Calu3 (cell line): Measurements from ENCODE around the gene HYDIN. TPM values are rescaled to one million over a fixed set of nuclear protein-coding genes. Genes with fewer than 3 reads are reported as not detected.

Source experiments
- BruUV-seq: library from RNA; stranded (reverse); fragments of 400-500 nt; replicated peaks from 2 replicates; lab custom pipeline; 2021; lab: Mats Ljungman, UMichigan
- CTCF ChIA-PET: fragments of 300-600 bp; sonication (Branson Sonifier 250); formaldehyde crosslinking; loops from one replicate; lab custom pipeline; 2022; ENCODE audit warnings: antibody characterized with exemption; lab: Charles Lee
- DNase-seq: peaks from one replicate; pipeline ENCODE4 v3.0.0; 2022
- H3K27ac Mint-ChIP-seq: one replicate; pipeline ENCODE4 v1.8.0; 2022; ENCODE audit warnings: mixed read lengths; ENCODE audit not compliant: unreplicated experiment
- H3K27me3 Mint-ChIP-seq: one replicate; pipeline ENCODE4 v1.8.0; 2022; ENCODE audit warnings: mixed read lengths; ENCODE audit not compliant: unreplicated experiment
- H3K36me3 Mint-ChIP-seq: one replicate; pipeline ENCODE4 v1.8.0; 2022; ENCODE audit warnings: mild to moderate bottlenecking, moderate library complexity, mixed read lengths; ENCODE audit not compliant: insufficient read depth, unreplicated experiment
- H3K4me1 Mint-ChIP-seq: one replicate; pipeline ENCODE4 v1.8.0; 2022; ENCODE audit warnings: mild to moderate bottlenecking, low read depth, mixed read lengths; ENCODE audit not compliant: unreplicated experiment
- H3K4me3 Mint-ChIP-seq: one replicate; pipeline ENCODE4 v1.8.0; 2022; ENCODE audit warnings: mild to moderate bottlenecking, low read depth, moderate library complexity, mixed read lengths; ENCODE audit not compliant: unreplicated experiment
- H3K9me3 Mint-ChIP-seq: one replicate; pipeline ENCODE4 v1.8.0; 2022; ENCODE audit warnings: low read depth, mixed read lengths; ENCODE audit not compliant: unreplicated experiment
- CTCF ChIP-seq: fragments of 200-600 bp; IDR thresholded peaks from one replicate; pipeline ENCODE4 v1.8.0; 2022; ENCODE audit warnings: antibody characterized with exemption; ENCODE audit not compliant: unreplicated experiment
- intact Hi-C: fragments of 100-400 bp; cut with micrococcal nuclease; formaldehyde crosslinking; loops from one replicate; pipeline ENCODE4 v1.10.0; 2022; ENCODE audit not compliant: unreplicated experiment
- total RNA-seq: library from RNA; stranded (reverse); gene quantifications from 2 replicates; pipeline ENCODE4 v1.2.3, GENCODE V29; 2022

Gene HYDIN
- total RNA-seq, 1 experiment from 2014 or later, result 2.9 TPM

DNA sequence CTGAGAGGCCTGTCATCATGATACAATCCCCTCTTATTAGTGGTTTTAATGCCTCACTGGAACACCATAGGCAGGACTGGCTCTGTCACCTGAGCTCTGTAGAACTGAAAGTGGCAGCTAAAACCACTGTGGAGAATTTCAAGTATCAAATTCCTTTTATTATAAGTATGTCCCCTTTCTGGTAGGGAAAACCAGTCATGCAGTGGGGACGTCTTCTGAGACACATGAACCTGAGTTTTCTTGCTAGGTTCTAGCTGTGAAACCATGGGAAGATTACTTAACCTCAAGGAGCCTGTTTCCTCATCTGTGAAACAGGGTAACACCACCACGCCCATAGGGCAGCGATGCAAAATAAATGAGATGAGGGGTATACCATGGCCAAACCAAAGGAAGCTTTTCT lies 434.2 kb downstream of the HYDIN start:
- Mint-ChIP-seq H3K4me1 (peaks cover 22% of the 10 kb centered on the region), H3K27me3 (no peaks in the 10 kb centered on the region), H3K9me3 (no peaks in the 10 kb centered on the region), H3K4me3 (no peak overlapping the region), H3K36me3 (peaks cover 13% of the 10 kb centered on the region), H3K27ac (no peak overlapping the region)
- intact Hi-C loops, result no loop called here
- no peak for DNase-seq
- no peak for TF ChIP-seq CTCF
- BruUV-seq, result no TSS peak
- CTCF ChIA-PET, result no interaction called here

GRCh38 chr16:70795296-70795912 lies 435.1 kb downstream of the HYDIN start:
- Mint-ChIP-seq H3K4me1 (peaks cover 20% of the 10 kb centered on the region), H3K36me3 (peaks cover 4% of the 10 kb centered on the region), H3K9me3 (no peaks in the 10 kb centered on the region), H3K27ac (no peak overlapping the region), H3K27me3 (no peaks in the 10 kb centered on the region), H3K4me3 (no peak overlapping the region)
- TF ChIP-seq CTCF, result no peak
- intact Hi-C loops, result no loop called here
- DNase-seq, result no peak
- CTCF ChIA-PET, result interaction anchor here (0.7 kb wide), 1 partner anchor 147 kb away, joined by 3 read pairs; no protein-coding TSS in a partner anchor
- BruUV-seq, result no TSS peak

DNA sequence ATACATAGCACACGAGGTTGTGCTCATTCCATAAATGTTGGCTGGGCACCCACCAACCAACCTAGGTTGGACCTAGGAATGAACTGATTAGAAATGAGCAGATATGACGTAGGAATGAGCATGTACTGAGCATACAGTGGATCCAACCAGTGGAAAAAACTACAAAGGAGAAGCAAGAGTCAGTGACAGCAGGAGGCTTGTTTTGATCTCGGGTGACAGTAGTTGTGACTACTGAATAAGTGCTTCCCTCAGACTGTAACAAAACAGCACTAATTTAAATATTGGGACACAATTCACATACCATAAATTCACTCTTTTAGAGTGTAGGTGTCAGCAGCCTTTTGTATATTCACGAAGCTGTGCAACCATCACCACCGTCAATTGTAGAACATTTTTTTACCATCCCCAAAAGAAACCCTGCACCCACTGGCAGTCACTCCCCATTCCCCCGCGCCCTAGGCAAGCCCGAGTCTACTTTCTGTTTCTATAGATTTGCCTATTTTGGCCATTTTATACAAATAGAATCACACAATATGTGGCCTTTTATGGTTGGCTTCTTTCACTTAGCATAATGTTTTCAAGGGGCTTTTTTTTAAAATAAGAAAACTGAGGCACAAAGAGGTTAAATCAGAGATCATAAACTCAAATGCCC lies 436.5 kb downstream of the HYDIN start:
- Mint-ChIP-seq H3K4me3 (no peak overlapping the region), H3K9me3 (no peaks in the 10 kb centered on the region), H3K36me3 (no peaks in the 10 kb centered on the region), H3K4me1 (peaks cover 6% of the 10 kb centered on the region), H3K27ac (no peak overlapping the region), H3K27me3 (no peaks in the 10 kb centered on the region)
- DNase-seq, result no peak
- BruUV-seq, result no TSS peak
- intact Hi-C loops, result no loop called here
- CTCF ChIA-PET, result no interaction called here
- no peak for TF ChIP-seq CTCF

DNA sequence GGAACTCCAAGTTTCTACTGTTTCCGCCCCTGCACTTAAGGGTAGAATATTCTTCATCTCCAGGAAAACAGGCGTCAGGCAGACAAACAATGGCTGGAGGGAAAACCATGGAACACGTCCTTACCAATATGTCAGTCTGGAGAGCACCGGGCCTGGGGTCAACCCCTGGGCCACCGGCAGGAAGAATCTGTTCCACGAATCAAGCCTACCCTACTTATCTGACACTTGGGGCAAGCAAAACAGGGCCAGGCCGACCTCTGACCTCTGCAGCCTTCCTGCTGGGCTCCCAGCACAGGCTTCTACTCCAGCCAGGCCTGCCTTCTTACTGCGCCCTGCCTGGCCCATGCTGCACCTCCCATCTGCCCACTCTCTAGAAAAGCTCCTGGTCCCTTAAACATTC lies 439.7 kb downstream of the HYDIN start:
- Mint-ChIP-seq H3K9me3 (no peaks in the 10 kb centered on the region), H3K4me1 (no peaks in the 10 kb centered on the region), H3K27me3 (no peaks in the 10 kb centered on the region), H3K4me3 (no peak overlapping the region), H3K36me3 (no peaks in the 10 kb centered on the region), H3K27ac (no peak overlapping the region)
- intact Hi-C loops, result no loop called here
- no TSS peak for BruUV-seq
- DNase-seq, result no peak
- no peak for TF ChIP-seq CTCF
- CTCF ChIA-PET, result no interaction called here
